Hepatocyte (in vitro differentiated cells): ENCODE data around the gene FMNL2.

Source experiments
- EZH2 ChIP-seq: fragments of 200-600 bp; sonication (generic); IDR thresholded peaks from 2 replicates; pipeline ENCODE4 v1.6.1; 2016; ENCODE audit warnings: antibody characterized with exemption, mild to moderate bottlenecking, borderline replicate concordance
- EZH2phosphoT487 ChIP-seq: fragments of 200-600 bp; sonication (generic); IDR thresholded peaks from one replicate; pipeline ENCODE4 v1.6.1; 2018; ENCODE audit warnings: antibody characterized with exemption, mild to moderate bottlenecking, low read depth, moderate library complexity; ENCODE audit not compliant: unreplicated experiment, severe bottlenecking
- TF ChIP-seq, protein P1 (sequence below): fragments of 200-600 bp; sonication (generic); IDR thresholded peaks from 2 replicates; pipeline ENCODE4 v1.5.1; 2016; ENCODE audit warnings: antibody characterized with exemption, mild to moderate bottlenecking; ENCODE audit not compliant: poor library complexity

DNA sequence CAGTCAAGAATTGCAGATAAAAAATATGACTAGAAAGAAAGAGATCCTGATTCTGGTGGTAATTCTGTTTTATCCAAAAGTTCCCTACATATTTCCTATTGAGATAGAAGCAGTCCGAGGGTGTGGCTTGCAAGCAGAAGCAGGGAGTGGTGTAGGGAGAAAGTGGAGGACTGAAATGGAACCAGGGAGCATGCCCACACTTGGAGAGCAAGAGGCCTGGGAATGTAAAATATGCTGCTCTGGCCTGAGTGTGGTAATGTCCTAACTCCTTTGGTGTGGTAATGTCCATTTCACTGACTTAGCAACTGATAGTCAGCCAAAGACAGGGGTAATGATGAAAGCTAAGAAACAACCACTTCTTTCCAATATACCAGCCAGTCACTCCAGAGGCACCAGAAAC is 30.1 kb upstream of the FMNL2 start:
- TF ChIP-seq, protein P1, sequence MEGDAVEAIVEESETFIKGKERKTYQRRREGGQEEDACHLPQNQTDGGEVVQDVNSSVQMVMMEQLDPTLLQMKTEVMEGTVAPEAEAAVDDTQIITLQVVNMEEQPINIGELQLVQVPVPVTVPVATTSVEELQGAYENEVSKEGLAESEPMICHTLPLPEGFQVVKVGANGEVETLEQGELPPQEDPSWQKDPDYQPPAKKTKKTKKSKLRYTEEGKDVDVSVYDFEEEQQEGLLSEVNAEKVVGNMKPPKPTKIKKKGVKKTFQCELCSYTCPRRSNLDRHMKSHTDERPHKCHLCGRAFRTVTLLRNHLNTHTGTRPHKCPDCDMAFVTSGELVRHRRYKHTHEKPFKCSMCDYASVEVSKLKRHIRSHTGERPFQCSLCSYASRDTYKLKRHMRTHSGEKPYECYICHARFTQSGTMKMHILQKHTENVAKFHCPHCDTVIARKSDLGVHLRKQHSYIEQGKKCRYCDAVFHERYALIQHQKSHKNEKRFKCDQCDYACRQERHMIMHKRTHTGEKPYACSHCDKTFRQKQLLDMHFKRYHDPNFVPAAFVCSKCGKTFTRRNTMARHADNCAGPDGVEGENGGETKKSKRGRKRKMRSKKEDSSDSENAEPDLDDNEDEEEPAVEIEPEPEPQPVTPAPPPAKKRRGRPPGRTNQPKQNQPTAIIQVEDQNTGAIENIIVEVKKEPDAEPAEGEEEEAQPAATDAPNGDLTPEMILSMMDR, result no peak
- no peak for TF ChIP-seq EZH2
- no peak for TF ChIP-seq EZH2phosphoT487
